Common myeloid progenitor, CD34-positive (primary cell): ENCODE measurements around the gene CDC42BPB.

Experiments used
- CTCF ChIA-PET: fragments of 350-600 bp; sonication (Branson Sonifier 250); formaldehyde crosslinking; loops from one replicate; lab custom pipeline; 2021; ENCODE audit warnings: antibody characterized with exemption; lab: Charles Lee
- POLR2A ChIA-PET: fragments of 350-600 bp; sonication (Branson Sonifier 250); formaldehyde crosslinking; loops from one replicate; lab custom pipeline; 2021; ENCODE audit warnings: antibody characterized with exemption; lab: Charles Lee
- DNase-seq, 3 donors: peaks; one replicate each; pipeline versions ENCODE4 v3.0.0 to v3.0.0-alpha.2; 2013
- H3K27ac ChIP-seq, 2 experiments: 1 replicate in 1 of 2; 2 replicates in 1 of 2; pipeline ENCODE4 v1.7.0; 2013; ENCODE audit warnings: inconsistent platforms in 2 of 2, low read length in 2 of 2, mild to moderate bottlenecking in 2 of 2, low read depth in 1 of 2, moderate library complexity in 1 of 2; ENCODE audit not compliant: severe bottlenecking in 2 of 2, insufficient read depth in 1 of 2, poor library complexity in 1 of 2
- H3K27me3 ChIP-seq, 5 experiments: replicated peaks in 2 of 5; 1 replicate in 3 of 5; 2 replicates in 2 of 5; pipeline versions ENCODE4 v1.6.1 to v1.7.0; 2013; ENCODE audit warnings: low read length in 4 of 5, mild to moderate bottlenecking in 2 of 5, moderate library complexity in 2 of 5, inconsistent platforms in 1 of 5; ENCODE audit not compliant: insufficient read depth in 5 of 5, control insufficient read depth in 4 of 5
- H3K36me3 ChIP-seq, 4 experiments: 1 replicate in 2 of 4; 2 replicates in 2 of 4; pipeline versions ENCODE4 v1.6.1 to v1.7.0; 2013; ENCODE audit warnings: low read length in 3 of 4, control low read depth in 1 of 4, mild to moderate bottlenecking in 1 of 4; ENCODE audit not compliant: control insufficient read depth in 4 of 4, insufficient read depth in 4 of 4
- H3K4me1 ChIP-seq, 4 experiments: 1 replicate in 3 of 4; 2 replicates in 1 of 4; pipeline versions ENCODE4 v1.6.1 to v1.7.1; 2013; ENCODE audit warnings: low read length in 3 of 4, mild to moderate bottlenecking in 3 of 4, control low read depth in 1 of 4, inconsistent platforms in 1 of 4, moderate library complexity in 1 of 4; ENCODE audit not compliant: control insufficient read depth in 4 of 4, insufficient read depth in 4 of 4; ENCODE audit errors: control extremely low read depth in 1 of 4
- H3K4me3 ChIP-seq, 7 experiments: 1 replicate in 4 of 7; 2 replicates in 3 of 7; pipeline versions ENCODE4 v1.5.1 to v1.7.0; 2013; ENCODE audit warnings: mild to moderate bottlenecking in 7 of 7, low read length in 6 of 7, moderate library complexity in 6 of 7, inconsistent platforms in 2 of 7, low read depth in 2 of 7, control low read depth in 1 of 7; ENCODE audit not compliant: insufficient read depth in 4 of 7, control insufficient read depth in 1 of 7; ENCODE audit errors: extremely low read depth in 1 of 7
- H3K9me3 ChIP-seq, 5 experiments: 1 replicate in 4 of 5; 2 replicates in 1 of 5; pipeline versions ENCODE4 v1.6.1 to v1.7.1; 2013; ENCODE audit warnings: low read length in 4 of 5, mild to moderate bottlenecking in 2 of 5, inconsistent platforms in 1 of 5, low read depth in 1 of 5, moderate library complexity in 1 of 5; ENCODE audit not compliant: control insufficient read depth in 4 of 5, insufficient read depth in 2 of 5; ENCODE audit errors: control extremely low read depth in 1 of 5
- WGBS: methylation state at CpG from one replicate; pipeline ENCODE4 v1.1.5; 2013; ENCODE audit not compliant: insufficient coverage; 5-methylcytosine and 5-hydroxymethylcytosine counted together

The CDC42BPB gene

DNA sequence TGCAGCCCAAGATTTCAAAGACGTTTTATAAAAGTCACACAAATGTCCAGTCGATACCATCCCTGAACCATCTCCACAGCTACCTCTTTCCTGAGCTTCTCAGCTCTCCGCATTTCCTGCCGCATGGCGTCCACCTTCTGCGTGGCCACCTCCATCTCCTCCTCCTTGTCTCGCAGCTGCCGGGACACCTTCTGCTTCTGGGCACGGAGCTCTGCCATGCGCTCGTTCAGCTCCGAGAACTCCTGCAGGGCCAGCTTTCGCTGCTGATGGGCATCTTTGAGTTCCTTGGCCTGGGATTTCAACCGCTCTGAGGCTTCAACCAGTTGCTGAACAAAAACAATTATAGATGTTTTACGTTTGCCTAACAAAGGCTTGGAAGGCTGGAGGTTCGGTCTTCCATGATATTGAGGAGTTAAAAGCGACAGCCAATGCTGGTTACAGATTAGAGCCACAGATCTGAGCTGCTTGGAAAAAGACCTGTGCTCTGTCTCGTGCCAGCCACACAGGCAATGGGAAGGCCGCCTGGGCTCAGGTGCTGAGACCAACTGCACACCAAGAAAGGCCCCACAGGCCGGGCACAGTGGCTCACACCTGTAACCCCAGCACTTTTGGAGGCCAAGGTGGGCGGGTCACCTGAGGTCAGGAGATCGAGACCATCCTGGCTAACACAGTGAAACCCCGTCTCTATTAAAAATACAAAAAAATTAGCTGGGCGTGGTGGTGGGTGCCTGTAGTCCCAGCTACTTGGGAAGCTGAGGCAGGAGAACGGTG lies 85.3 kb downstream of the CDC42BPB start:
- no peak for DNase-seq
- no peaks in the 10 kb centered on the region for H3K9me3 ChIP-seq
- no peak overlapping the region for H3K4me3 ChIP-seq
- 96% methylated on average over 20 of the region's 25 CpGs for WGBS
- ChIA-PET CTCF (no interaction called here), POLR2A (no interaction called here)
- H3K4me1 ChIP-seq, result peaks cover 0 to 9% (median 1%) of the 10 kb centered on the region in 4 experiments
- H3K36me3 ChIP-seq, result peaks cover 0 to 19% (median 4%) of the 10 kb centered on the region in 4 experiments
- H3K27me3 ChIP-seq, result no peaks in the 10 kb centered on the region
- H3K27ac ChIP-seq, result no peak overlapping the region

DNA sequence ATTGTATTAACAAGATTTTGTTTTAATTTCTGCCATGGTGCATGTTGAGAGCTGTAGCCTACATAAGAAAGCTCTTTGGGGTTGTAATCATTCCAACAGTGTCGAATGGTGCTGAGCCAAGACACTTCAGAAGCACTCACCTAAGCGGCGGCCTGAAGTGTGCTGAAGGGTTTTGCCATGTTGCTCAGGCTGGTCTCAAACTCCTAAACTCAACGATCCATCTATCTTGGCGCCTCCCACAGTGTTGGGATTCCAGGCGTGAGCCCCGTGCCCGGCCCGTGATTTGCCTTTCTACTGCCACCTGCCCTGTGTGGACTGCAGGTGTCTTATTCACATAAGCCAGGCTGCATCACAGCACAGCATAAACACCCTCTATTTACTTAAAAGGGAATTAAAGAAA lies 86.0 kb downstream of the CDC42BPB start:
- Histone ChIP-seq H3K27me3 (no peaks in the 10 kb centered on the region), H3K27ac (no peak overlapping the region), H3K4me3 (no peak overlapping the region), H3K4me1 (peaks cover 0 to 9% (median 1%) of the 10 kb centered on the region in 4 experiments), H3K9me3 (no peaks in the 10 kb centered on the region), H3K36me3 (peaks cover 0 to 23% (median 6%) of the 10 kb centered on the region in 4 experiments)
- POLR2A ChIA-PET, result no interaction called here
- no peak for DNase-seq
- CTCF ChIA-PET, result no interaction called here
- WGBS, result 99% methylated on average over 9 of the region's 9 CpGs

DNA sequence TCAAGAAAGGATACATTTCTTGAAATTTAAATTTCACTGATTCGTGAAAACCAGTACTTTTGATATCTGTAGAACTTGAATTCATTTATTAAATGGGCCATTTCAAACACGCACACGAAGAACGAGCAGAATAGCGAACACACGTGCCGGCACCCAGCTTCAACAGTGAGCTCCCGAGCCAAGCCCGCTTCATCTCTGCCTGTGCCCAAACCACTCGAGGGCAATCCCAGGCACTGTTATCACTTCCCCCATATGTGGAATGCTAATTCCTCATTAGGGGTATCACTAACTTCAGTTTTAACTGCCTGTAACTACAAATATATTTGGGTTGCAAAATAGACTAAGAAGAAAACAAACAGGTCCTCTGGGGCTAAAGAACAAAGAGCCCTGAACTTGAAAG lies 86.9 kb downstream of the CDC42BPB start:
- WGBS, result 100% methylated on average over 8 of the region's 10 CpGs
- no peak for DNase-seq
- Histone ChIP-seq H3K4me3 (no peak overlapping the region), H3K36me3 (peaks cover 0 to 22% (median 6%) of the 10 kb centered on the region in 4 experiments), H3K27ac (no peak overlapping the region), H3K27me3 (no peaks in the 10 kb centered on the region), H3K9me3 (no peaks in the 10 kb centered on the region), H3K4me1 (peaks cover 0 to 9% (median 1%) of the 10 kb centered on the region in 4 experiments)
- POLR2A ChIA-PET, result interaction anchor here (0.5 kb wide), 1 partner anchor 20 kb away, joined by 3 read pairs; no protein-coding TSS in a partner anchor
- CTCF ChIA-PET, result interaction anchor here (0.7 kb wide), 1 partner anchor 38 kb away, joined by 3 read pairs; no protein-coding TSS in a partner anchor

DNA sequence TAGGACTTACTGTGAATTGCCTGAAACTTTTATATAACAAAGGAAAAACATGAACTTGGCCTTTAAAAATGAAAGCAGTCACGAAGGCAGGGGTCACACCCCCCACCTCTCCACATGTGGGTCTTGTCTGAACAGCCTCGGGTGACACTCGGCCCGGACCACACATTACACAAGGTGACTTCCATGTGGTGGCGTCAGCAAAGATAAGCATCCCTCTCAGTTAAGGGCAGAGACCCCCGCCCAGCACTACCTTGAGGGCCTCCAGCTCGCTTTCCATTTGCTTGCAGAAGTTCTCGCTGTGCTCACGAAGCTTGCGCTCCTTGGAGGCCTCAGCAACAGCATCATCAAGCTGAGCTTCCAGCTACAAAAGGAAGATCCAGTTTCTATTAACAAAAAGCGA lies 87.4 kb downstream of the CDC42BPB start:
- POLR2A ChIA-PET, result interaction anchor here (0.5 kb wide), 1 partner anchor 19 kb away, joined by 3 read pairs; no protein-coding TSS in a partner anchor

DNA sequence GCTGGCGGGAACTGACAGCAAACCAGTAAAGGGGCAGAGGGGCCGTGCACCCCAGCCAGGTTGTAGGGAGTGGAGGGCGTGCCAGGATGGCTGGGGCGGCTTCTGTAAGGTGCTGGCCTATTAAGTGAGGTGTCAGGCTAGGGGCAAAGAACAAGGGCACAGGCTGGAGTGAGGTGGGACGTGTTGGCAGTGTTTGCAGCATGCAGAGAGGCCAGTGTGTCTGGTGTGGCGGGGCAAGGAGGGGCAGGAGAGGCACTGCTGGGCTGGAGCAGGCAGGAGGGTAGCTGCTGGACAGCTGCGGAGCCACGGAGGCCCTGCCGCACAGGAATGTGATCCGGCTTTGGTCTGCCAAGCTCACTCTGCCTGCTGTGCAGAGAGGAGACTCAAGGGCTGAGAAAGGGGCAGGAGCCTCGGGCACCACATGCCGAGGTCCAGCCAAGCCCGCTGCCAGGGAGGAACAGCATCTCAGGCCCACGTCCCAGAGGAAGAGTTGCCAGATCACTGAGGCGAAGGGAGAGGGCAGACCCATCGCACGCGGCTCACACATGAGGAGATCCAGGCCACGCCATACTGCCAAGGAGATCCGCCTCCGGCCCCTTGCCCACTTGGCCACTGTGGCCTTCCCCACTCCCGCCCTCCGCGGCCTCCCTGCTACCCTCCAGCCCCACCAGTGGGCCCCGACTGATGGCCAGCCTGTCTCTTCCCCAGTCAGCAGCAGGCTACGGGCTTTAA lies 88.1 kb downstream of the CDC42BPB start:
- Histone ChIP-seq H3K36me3 (peaks cover 0 to 26% (median 6%) of the 10 kb centered on the region in 4 experiments), H3K9me3 (no peaks in the 10 kb centered on the region), H3K27ac (no peak overlapping the region), H3K27me3 (no peaks in the 10 kb centered on the region), H3K4me3 (no peak overlapping the region), H3K4me1 (peaks cover 0 to 6% (median under 1%) of the 10 kb centered on the region in 4 experiments)
- CTCF ChIA-PET, result interaction anchor here (1.0 kb wide), 1 partner anchor 99 kb away, joined by 3 read pairs; no protein-coding TSS in a partner anchor
- 96% methylated on average over 20 of the region's 26 CpGs for WGBS
- POLR2A ChIA-PET, result interaction anchor here (0.6 kb wide), 1 partner anchor 22 kb away, joined by 3 read pairs; no protein-coding TSS in a partner anchor
- no peak for DNase-seq

More for the DNA sequence above, 87.4 kb downstream of the CDC42BPB start:
- H3K27ac ChIP-seq, result no peak overlapping the region
- CTCF ChIA-PET, result interaction anchor here (0.7 kb wide), 1 partner anchor 39 kb away, joined by 3 read pairs; no protein-coding TSS in a partner anchor
- no peak for DNase-seq
- peaks cover 0 to 25% (median 6%) of the 10 kb centered on the region in 4 experiments for H3K36me3 ChIP-seq
- no peaks in the 10 kb centered on the region for H3K27me3 ChIP-seq
- no peaks in the 10 kb centered on the region for H3K9me3 ChIP-seq
- no peak overlapping the region for H3K4me3 ChIP-seq
- H3K4me1 ChIP-seq, result peaks cover 0 to 9% (median 1%) of the 10 kb centered on the region in 4 experiments
- WGBS, result 97% methylated on average over 9 of the region's 11 CpGs

DNA sequence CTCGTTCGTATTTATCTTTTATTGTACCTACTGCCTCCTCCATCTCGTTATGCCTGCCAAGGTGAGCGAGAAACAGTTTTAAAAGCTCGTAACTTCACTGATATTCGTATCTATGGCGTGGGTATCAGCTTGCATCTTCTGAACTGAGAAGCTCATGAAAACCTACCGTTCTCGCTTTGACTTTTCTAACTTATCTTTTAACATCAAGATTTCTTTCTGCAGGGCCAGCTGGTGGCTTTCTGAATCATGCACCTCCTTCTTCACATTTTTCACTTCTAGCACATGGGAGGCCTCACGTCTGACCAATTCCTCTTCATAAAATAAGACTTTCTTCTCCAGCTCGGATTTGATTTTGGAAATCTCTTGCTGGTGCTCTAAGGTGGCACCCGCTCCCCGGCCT lies 89.0 kb downstream of the CDC42BPB start:
- WGBS, result 100% methylated on average over 12 of the region's 13 CpGs
- ChIA-PET POLR2A (interaction anchor here (0.6 kb wide), 1 partner anchor 21 kb away, joined by 3 read pairs; no protein-coding TSS in a partner anchor), CTCF (interaction anchor here (1.0 to 1.6 kb wide), 2 partner anchors 33 to 100 kb away, joined by 3 to 4 read pairs; no protein-coding TSS in a partner anchor)
- Histone ChIP-seq H3K9me3 (no peaks in the 10 kb centered on the region), H3K4me1 (no peaks in the 10 kb centered on the region), H3K27me3 (no peaks in the 10 kb centered on the region), H3K36me3 (peaks cover 0 to 28% (median 3%) of the 10 kb centered on the region in 4 experiments), H3K27ac (no peak overlapping the region), H3K4me3 (no peak overlapping the region)
- no peak for DNase-seq
